HG02943 (cell line): ENCODE measurements around the gene LRFN3.
"Not testable (repeated sequence)": the region's sequence is repeated elsewhere in the genome, so short reads cannot be mapped to it uniquely, and the experiment has no call there.

Source experiments
- ATAC-seq: cut with Tn5 transposase; IDR thresholded peaks from one replicate; pipeline ENCODE4 v1.9.1; 2021; ENCODE audit warnings: mild to moderate bottlenecking, low read depth, moderate library complexity; ENCODE audit not compliant: unreplicated experiment

Gene LRFN3

GRCh38 chr19:35960432-35960972 lies 24.3 kb downstream of the LRFN3 start:
- ATAC-seq: no peak

- ATAC-seq: no peak
Measured at GRCh38 chr19:35963514-35963913, 27.3 kb downstream of the LRFN3 start.

- ATAC-seq: no peak
Measured at GRCh38 chr19:35966771-35967170, 30.6 kb downstream of the LRFN3 start.

DNA sequence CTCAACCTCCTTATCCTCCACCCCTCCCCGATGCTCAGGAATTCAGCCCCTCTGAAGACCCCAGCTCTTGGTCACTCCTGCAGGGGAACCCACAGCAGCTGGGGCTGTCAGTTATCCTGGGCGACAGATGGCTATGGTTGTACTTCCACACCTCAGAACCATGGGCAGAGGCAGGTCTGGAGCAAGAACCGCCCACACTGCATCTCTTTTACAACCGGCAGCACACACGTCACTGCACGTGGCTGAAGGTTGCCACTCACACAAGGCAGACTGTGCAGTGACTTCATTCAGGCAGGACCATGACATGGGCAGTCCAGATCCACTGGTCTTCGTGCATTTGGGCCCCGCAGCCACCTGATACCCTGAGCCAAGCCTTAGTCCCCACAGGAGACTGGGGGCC lies 37.3 kb downstream of the LRFN3 start:
- ATAC-seq: no peak

- ATAC-seq: no peak
Measured at GRCh38 chr19:35975608-35976214, 39.5 kb downstream of the LRFN3 start.

DNA sequence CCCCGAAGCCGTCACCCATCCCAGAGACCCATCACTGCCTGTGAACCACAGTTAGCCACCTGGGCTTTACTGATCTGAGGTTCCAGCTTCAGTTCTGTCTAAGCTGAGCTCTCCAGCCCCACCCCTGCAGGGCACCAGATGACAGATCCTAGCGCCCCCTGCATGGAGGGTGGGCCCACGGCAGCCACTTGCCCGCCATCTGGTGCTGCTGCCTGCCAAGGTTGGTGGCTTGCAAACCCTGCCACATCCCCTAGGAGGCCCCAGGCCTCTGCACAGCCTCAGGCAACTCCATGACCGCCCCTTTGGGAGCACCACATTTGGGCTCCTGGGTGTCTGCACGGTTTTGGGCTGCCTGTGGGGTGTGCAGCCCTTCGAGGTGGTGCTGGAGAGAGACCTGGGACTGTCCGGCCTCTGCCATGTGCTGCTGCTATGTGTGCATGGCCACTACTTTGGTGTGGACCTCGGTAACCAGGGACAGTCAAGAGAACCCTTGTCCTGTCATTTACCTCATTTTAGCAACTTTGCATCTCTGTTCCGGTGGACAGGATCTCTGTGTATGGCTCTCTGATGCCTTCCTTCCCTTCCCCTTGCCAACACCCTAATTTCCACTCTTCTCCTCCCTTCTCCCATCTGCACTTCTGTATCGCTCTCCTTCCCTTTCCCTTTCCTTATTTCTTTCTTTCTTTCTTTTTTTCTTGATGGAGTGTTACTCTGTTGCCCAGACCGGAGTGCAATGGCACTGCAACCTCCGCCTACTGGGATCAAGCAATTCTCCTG lies 41.5 kb downstream of the LRFN3 start:
- ATAC-seq: no peak

- no peak for ATAC-seq
Measured at GRCh38 chr19:35978271-35978670, 42.1 kb downstream of the LRFN3 start.

DNA sequence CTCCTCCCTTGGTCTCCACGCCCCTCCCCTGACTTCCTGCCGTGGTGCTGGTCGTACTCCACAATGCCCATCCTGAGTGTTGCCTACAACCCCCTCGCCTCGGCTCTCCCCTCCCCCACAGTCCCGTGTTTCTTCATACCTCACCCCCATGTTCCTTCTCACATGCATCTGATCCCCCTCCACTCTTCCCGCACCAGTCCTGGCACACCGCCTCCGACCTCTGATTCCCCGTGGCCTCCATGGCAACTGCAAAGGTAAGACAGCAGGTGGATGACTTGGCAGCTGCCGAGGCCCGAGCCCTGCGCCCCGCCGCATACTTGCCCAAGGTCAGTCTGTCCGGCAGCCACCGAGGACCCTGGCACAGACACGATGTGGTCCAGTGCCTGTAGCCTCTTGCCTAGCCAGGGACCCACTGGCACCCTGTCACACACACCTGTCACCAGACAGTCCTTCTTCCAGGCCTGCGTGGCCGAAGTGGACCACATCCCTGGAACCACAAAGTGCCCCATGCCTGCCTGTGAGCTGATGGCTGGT lies 42.7 kb downstream of the LRFN3 start:
- ATAC-seq: no peak

- not testable (repeated sequence) for ATAC-seq
Measured at GRCh38 chr19:35980997-35981396, 44.8 kb downstream of the LRFN3 start.

DNA sequence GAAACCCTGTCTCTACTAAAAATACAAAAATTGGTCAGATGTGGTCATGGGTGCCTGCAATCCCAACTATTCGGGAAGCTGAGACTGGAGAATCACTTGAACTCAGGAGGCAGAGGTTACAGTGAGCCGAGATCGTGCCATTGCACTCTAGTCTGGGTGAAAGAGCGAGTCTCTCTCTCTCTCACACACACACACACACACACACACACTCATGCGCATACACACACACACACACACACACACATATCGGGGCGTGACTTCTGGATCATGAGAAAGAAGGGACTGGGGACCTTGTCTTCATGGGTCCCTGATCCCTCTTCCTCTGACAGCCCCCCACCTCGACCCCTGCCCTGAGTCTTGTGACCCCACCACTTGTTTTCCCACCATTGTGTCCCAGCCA lies 47.0 kb downstream of the LRFN3 start:
- no peak for ATAC-seq

DNA sequence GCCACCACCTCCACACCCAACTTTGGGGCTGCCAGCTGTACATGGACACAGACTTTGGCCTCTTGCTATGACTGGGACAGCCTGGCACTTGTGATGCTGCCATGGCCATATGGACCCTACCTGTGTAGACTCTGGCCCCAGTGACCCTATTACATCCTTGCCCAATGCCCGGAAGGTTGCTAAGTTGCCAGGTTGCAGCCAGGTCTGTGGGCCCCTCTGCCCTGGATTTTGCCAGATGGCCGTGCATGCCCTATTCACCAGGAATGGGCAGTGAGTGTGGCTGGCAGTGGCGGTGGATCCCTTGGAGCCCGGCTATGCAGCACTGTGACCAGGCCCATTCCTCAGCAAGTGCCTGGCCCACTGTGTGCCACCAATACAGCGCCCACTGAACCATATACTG lies 49.9 kb downstream of the LRFN3 start:
- no peak for ATAC-seq

- ATAC-seq: no peak
Measured at GRCh38 chr19:35986664-35987570, 50.7 kb downstream of the LRFN3 start.

DNA sequence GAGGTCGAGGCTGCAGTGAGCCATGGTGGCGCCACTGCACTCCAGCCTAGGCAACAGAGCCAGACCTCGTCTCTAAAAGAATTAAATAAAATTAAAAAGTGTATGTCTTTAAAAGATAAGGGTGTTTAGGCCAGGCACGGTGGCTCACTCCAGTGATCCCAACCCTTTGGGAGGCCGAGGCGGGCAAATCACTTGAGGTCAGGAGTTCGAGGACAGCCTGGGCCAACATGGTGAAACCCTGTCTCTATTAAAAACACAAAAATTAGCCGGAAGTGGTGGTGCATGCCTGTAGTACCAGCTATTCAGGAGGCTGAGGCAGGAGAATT lies 51.4 kb downstream of the LRFN3 start:
- ATAC-seq: no peak

DNA sequence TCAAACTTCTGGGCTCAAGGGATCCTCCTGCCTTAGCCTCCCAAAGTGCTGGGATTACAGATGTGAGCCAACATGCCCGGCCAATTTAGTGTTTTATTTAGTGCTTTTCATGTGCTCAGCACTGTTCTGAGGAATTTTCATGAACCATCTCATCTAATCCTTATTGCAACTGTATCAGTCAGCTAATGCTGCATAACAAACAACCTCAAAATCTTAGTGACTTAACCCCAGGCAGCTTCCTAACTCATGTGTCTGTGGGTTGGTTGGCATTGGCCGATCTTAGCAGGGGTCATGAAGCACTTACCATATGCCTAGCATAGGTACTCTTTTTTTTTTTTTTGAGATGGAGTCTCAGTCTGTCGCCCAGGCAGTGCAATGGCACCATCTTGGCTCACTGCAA lies 52.6 kb downstream of the LRFN3 start:
- no peak for ATAC-seq

DNA sequence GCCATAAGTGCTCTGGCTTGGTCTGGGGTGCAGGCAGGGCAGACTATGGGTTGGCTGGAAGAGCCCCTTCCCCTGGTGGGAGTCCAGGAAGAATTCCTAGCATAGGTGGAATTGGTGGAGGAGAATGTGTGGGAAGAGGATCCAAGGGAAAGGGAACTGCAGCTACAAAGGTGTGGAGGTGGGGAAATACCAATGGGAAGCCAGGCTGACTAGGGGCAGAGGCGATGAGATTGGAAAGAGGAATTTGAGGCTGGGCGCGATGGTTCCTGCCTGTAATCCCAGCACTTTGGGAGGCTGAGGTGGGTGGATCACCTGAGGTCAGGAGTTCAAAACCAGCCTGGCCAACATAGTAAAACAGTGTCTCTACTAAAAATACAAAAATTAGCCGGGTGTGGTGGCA lies 54.0 kb downstream of the LRFN3 start:
- ATAC-seq: no peak

DNA sequence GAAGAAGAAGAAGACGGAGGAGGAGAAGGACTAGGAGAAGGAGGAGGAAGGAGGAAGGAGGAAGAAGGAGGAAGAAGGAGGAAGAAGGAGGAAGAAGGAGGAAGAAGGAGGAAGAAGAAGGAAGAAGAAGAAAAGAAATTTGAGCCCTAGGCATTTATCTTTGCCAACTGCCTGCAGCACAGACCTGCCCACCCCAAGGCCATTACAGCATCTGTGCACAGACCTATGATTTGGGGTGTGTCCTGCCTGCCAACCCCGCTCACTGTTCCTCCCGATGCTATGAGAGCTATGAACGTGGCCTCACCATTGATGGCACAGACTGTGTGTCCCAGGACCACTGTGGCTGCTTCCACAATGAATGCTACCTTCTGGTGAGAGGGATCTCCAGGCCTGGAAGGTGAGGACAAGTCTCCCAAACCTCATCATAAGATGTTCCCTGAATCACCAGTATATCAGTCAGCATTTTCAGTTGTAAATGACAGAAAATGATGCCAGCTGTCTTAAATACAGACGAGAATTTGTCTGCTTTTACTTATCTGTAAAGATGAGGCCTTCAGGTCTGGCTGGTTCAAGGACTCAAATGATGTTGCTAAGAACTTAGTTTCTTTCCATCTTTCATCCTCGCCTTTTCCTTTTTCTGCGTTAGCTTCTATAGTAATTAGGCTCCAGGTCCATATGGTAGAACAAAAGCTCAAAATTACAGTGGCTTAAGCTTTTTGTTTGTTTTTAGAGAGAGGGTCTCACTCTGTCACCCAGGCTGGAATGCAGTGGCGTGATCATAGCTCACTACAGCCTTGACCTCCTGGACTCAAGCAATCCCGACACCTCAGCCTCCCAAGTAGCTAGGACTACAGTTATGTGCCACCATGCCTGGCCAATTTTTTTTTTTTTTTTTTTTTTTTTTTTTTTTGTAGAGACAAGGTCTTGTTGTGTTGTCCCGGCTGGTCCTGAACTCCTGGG lies 54.9 kb downstream of the LRFN3 start:
- no peak for ATAC-seq

- ATAC-seq: no peak
Measured at GRCh38 chr19:35991731-35992450, 55.7 kb downstream of the LRFN3 start.

DNA sequence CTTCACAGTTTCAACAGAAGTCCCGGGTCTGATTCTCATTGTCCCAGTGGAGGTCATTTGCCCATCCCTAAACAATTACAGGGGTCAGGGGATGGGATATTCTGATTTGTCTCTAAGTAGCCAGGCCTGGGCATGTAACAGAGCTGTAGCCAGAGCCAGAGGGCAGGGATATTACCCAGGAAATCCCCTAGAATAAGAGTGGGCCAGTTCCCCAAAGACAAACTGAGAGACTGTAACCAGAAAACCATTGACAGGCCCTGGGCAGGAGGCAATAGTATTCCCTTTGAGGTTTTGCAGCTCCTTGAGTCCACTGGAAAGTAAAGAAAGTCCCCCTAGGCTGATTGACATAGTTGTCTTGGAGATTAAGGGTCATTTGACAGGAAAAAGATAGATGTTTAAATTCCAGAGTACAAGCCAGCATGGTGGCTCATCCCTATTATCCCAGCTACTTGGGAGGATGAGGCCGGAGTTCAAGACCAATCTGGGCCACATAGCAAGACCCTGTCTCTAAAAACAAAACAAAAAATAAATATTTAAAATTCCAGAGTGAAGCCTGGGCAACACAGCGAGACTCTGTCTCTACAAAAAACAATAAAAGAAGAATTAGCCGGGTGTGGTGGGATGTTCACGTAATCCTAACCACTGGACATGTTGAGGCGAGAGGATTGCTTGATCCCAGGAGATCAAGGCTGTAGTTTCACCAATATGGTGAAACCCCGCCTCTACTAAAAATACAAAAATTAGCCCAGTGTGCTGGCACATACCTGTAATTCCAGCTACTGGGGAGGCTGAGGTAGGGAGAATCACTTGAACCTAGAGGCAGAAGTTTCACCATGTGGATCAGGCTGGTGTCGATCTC lies 57.0 kb downstream of the LRFN3 start:
- ATAC-seq: no peak
